GM10248 (cell line): ENCODE results near the gene MRPS24.
"Not testable (repeated sequence)": the region's sequence is repeated elsewhere in the genome, so short reads cannot be mapped to it uniquely, and the experiment has no call there.

Experiments used
- CTCF ChIA-PET: fragments of 300-600 bp; sonication (Branson Sonifier 250); formaldehyde crosslinking; extraction: SDS; loops from one replicate; lab custom pipeline; 2021; ENCODE audit warnings: antibody characterized with exemption; lab: Yijun Ruan, JAX
- POLR2A ChIA-PET: fragments of 350-650 bp; sonication (Branson Sonifier 250); formaldehyde crosslinking; extraction: SDS; loops from one replicate; lab custom pipeline; 2020; ENCODE audit warnings: antibody characterized with exemption; lab: Yijun Ruan, JAX
- DNase-seq: peaks from one replicate; pipeline ENCODE4 v3.0.0; 2012; ENCODE audit errors: extremely low spot score
- CTCF ChIP-seq: IDR thresholded peaks from 2 replicates; pipeline ENCODE4 v1.5.1; 2012; ENCODE audit warnings: mild to moderate bottlenecking, low read depth; ENCODE audit errors: extremely low read depth, missing control alignments, control extremely low read depth

MRPS24 gene

GRCh38 chr7:43834463-43835251 is 34.7 kb downstream of the MRPS24 start:
- POLR2A ChIA-PET, result interaction anchor here (1.3 to 1.5 kb wide), 2 partner anchors 98 to 252 kb away, joined by 4 to 8 read pairs; partner anchors contain the start of gene STK17A

DNA sequence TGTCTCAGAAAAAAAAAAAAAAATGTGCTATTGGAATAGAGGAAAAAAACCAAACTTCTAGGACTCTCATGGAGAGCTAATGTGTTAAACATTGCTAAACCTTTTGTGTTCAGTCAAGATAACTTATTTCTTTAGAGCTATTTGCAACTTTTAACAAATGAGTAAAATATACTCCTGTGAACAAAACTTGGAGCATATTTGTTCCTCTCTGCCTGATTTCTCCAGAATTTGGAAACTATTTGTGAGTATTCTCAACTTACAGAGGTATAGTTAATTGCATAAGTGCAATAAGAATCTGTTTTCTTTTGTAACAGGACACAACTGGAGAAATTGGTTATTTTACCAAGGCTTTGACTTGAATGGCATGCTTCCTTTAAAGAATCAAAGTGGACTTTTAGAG is 38.4 kb downstream of the MRPS24 start:
- CTCF ChIA-PET, result interaction anchor here (1.2 to 1.5 kb wide), 2 partner anchors 9 to 1890 kb away, joined by 3 to 4 read pairs; no protein-coding TSS in a partner anchor
- DNase-seq, POLR2A ChIA-PET: not testable (repeated sequence)

More at GRCh38 chr7:43834463-43835251, 34.7 kb downstream of the MRPS24 start:
- CTCF ChIA-PET, result interaction anchor here (0.7 to 4.5 kb wide), 6 partner anchors 13 to 1894 kb away, joined by 3 to 27 read pairs (median 4); partner anchors contain the start of gene STK17A
- TF ChIP-seq CTCF, result no peak
- no peak for DNase-seq

GRCh38 chr7:43825391-43825808 is 43.9 kb downstream of the MRPS24 start:
- no peak for DNase-seq
- POLR2A ChIA-PET, result no interaction called here
- CTCF ChIA-PET, result interaction anchor here (0.7 to 6.7 kb wide), 8 partner anchors 10 to 243 kb away, joined by 3 to 55 read pairs (median 3); no protein-coding TSS in a partner anchor
- TF ChIP-seq CTCF, result no peak

DNA sequence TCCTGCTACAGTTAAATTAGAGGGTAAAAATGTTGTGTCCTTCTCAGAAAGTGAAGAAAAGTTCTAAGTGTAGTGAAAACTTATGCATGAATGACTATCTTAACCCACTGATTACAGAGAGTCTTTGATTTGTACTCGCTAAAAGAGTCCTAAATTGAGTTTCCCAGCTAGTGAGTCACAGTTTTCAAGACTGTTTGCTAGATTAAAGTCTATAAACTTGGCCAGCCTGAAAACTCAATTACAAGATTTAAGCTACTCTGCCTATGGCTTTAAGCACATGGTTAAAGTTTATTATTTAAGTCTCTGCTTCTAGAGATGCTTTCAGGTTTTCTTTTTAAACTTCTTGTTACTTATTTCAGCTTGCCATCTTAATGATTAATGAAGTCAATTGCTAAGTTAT is 44.4 kb downstream of the MRPS24 start:
- ChIA-PET POLR2A (no interaction called here), CTCF (interaction anchor here (0.9 to 6.7 kb wide), 7 partner anchors 10 to 243 kb away, joined by 3 to 55 read pairs (median 3); no protein-coding TSS in a partner anchor)
- no peak for TF ChIP-seq CTCF
- DNase-seq, result no peak

DNA sequence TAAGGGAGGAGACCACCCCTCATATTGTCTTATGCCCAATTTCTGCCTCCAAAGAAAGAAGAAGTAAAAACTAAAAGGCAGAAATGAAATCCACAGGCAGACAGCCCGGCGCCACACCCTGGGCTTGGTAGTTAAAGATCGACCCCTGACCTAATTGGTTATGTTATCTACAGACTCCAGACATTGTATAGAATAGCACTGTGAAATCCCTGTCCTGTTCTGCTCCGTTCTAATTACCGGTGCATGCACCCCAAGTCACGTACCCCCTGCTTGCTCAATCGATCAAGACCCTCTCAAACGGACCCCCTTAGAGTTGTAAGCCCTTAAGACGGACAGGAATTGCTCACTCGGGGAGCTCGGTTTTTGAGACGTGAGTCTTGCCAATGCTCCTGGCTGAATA is 44.8 kb downstream of the MRPS24 start:
- CTCF ChIA-PET, result interaction anchor here (0.9 to 6.7 kb wide), 5 partner anchors 9 to 242 kb away, joined by 3 to 55 read pairs (median 3); no protein-coding TSS in a partner anchor
- DNase-seq, POLR2A ChIA-PET: not testable (repeated sequence)

DNA sequence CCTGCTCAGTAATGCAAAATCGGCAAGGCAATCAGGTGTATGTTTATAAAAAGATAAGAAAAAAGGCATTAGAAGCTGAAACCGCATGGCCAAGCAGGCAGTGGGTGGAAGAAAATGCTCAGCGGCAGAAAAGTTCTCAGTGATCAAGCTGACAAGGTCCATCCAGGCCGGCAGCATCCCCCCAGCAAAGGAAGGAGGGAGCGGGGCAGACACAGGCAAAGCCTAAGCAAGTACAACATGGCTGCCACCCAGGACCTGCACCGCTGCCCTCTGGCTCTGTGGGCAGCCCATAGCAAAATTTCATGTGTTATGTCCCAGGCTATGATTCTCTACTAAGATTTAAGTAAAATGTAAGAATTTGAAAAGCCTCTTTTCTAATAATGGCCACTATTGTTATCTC is 45.4 kb downstream of the MRPS24 start:
- DNase-seq, result no peak
- no peak for TF ChIP-seq CTCF
- ChIA-PET CTCF (interaction anchor here (6.7 kb wide), 1 partner anchor 15 kb away, joined by 55 read pairs; no protein-coding TSS in a partner anchor), POLR2A (no interaction called here)

DNA sequence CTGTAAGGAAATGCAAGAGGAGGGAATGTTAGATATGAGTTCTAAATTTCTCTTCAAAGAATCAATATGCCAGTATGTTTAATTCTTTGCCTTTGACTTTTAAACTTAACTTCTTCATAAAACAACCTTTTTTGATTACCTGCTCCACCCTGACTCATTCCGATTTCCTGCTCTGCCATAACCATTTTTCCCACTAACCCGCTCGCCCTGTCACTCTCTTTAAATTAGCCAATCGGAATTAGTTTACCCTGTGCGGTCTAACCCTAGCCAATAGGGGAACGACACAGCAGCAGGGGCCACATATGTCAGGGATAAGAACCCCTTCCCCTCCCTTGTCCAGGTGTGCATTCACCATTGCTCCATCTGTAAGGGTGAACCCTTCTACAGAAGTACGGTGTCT is 45.9 kb downstream of the MRPS24 start:
- POLR2A ChIA-PET, DNase-seq: not testable (repeated sequence)
- CTCF ChIA-PET, result interaction anchor here (1.4 to 6.7 kb wide), 2 partner anchors 16 to 384 kb away, joined by 3 to 55 read pairs; no protein-coding TSS in a partner anchor
